ENCODE measurements around the gene BANF2.

- TF ChIP-seq CTCF (IDR thresholded peaks at IDR 0.05) (no peak), POLR2AphosphoS5 (IDR thresholded peaks at IDR 0.05) (no peak)
Measured at GRCh38 chr20:17667445-17667844, 32.3 kb upstream of the BANF2 start.

All from prostate gland (tissue), 2 donors.